Measurements from ENCODE around the gene NPHS1.

NPHS1 gene

GRCh38 chr19:35869327-35870123 lies 17.2 kb upstream of the NPHS1 start:
- peak overlapping the region; percentile 54; the same call in 1 of the 2 replicates for H3K9ac ChIP-seq (ENCODE audit: low read depth, low read length)
- no peaks in the 10 kb centered on the region for H3K9me3 ChIP-seq (ENCODE audit: control insufficient read depth, insufficient read depth, low read length)
- H3K4me1 ChIP-seq (ENCODE audit: insufficient read depth, low read length): no peaks in the 10 kb centered on the region; the same call in 1 of the 2 replicates
- H3K36me3 ChIP-seq (ENCODE audit: insufficient read depth, low read length): no peaks in the 10 kb centered on the region

- no peaks in the 10 kb centered on the region; the same call in 1 of the 2 replicates for H3K4me1 ChIP-seq (ENCODE audit: insufficient read depth, low read length)
- H3K36me3 ChIP-seq (ENCODE audit: insufficient read depth, low read length): no peaks in the 10 kb centered on the region
- H3K9me3 ChIP-seq (ENCODE audit: control insufficient read depth, insufficient read depth, low read length): no peaks in the 10 kb centered on the region
- H3K9ac ChIP-seq (ENCODE audit: low read depth, low read length): peak overlapping the region; percentile 54; the same call in 1 of the 2 replicates
Measured at GRCh38 chr19:35868823-35869326, 16.6 kb upstream of the NPHS1 start.

- H3K4me1 ChIP-seq (ENCODE audit: insufficient read depth, low read length): no peaks in the 10 kb centered on the region; the same call in 1 of the 2 replicates
- no peaks in the 10 kb centered on the region for H3K9me3 ChIP-seq (ENCODE audit: control insufficient read depth, insufficient read depth, low read length)
- peak within 1 kb of the TSS; percentile 54; the same call in 1 of the 2 replicates for H3K9ac ChIP-seq (ENCODE audit: low read depth, low read length)
- H3K36me3 ChIP-seq (ENCODE audit: insufficient read depth, low read length): no peaks in the 10 kb centered on the region
Measured at GRCh38 chr19:35868172-35868822, 16.0 kb upstream of the NPHS1 start, which contains the start of gene APLP1. APLP1 (plus strand) TSS chr19:35868574; CDS start chr19:35868637, 63 bp downstream.

GRCh38 chr19:35863018-35863417 lies 10.7 kb upstream of the NPHS1 start:
- no peaks in the 10 kb centered on the region for H3K36me3 ChIP-seq (ENCODE audit: insufficient read depth, low read length)
- H3K4me1 ChIP-seq (ENCODE audit: insufficient read depth, low read length): peaks cover 6% of the 10 kb centered on the region; the same call in 1 of the 2 replicates
- no peak overlapping the region for H3K9ac ChIP-seq (ENCODE audit: low read depth, low read length)
- no peaks in the 10 kb centered on the region for H3K9me3 ChIP-seq (ENCODE audit: control insufficient read depth, insufficient read depth, low read length)

- H3K9ac ChIP-seq (ENCODE audit: low read depth, low read length): no peak overlapping the region
- H3K4me1 ChIP-seq (ENCODE audit: insufficient read depth, low read length): peaks cover 6% of the 10 kb centered on the region; the same call in 1 of the 2 replicates
- H3K9me3 ChIP-seq (ENCODE audit: control insufficient read depth, insufficient read depth, low read length): no peaks in the 10 kb centered on the region
- H3K36me3 ChIP-seq (ENCODE audit: insufficient read depth, low read length): no peaks in the 10 kb centered on the region
Measured at GRCh38 chr19:35862528-35862927, 10.2 kb upstream of the NPHS1 start.

GRCh38 chr19:35861640-35862160 lies 9.4 kb upstream of the NPHS1 start:
- H3K9ac ChIP-seq (ENCODE audit: low read depth, low read length): peak overlapping the region; percentile 23; the same call in 1 of the 2 replicates
- H3K36me3 ChIP-seq (ENCODE audit: insufficient read depth, low read length): no peaks in the 10 kb centered on the region
- H3K9me3 ChIP-seq (ENCODE audit: control insufficient read depth, insufficient read depth, low read length): no peaks in the 10 kb centered on the region
- peaks cover 6% of the 10 kb centered on the region; the same call in 1 of the 2 replicates for H3K4me1 ChIP-seq (ENCODE audit: insufficient read depth, low read length)

GRCh38 chr19:35860818-35861639 lies 8.7 kb upstream of the NPHS1 start:
- H3K36me3 ChIP-seq (ENCODE audit: insufficient read depth, low read length): no peaks in the 10 kb centered on the region
- peak overlapping the region; percentile 55; the same call in 1 of the 2 replicates for H3K9ac ChIP-seq (ENCODE audit: low read depth, low read length)
- no peaks in the 10 kb centered on the region for H3K9me3 ChIP-seq (ENCODE audit: control insufficient read depth, insufficient read depth, low read length)
- peaks cover 6% of the 10 kb centered on the region; the same call in 1 of the 2 replicates for H3K4me1 ChIP-seq (ENCODE audit: insufficient read depth, low read length)

- peak overlapping the region; percentile 55; the same call in 1 of the 2 replicates for H3K9ac ChIP-seq (ENCODE audit: low read depth, low read length)
- no peaks in the 10 kb centered on the region for H3K9me3 ChIP-seq (ENCODE audit: control insufficient read depth, insufficient read depth, low read length)
- peaks cover 6% of the 10 kb centered on the region; the same call in 1 of the 2 replicates for H3K4me1 ChIP-seq (ENCODE audit: insufficient read depth, low read length)
- H3K36me3 ChIP-seq (ENCODE audit: insufficient read depth, low read length): no peaks in the 10 kb centered on the region
Measured at GRCh38 chr19:35860436-35860817, 8.1 kb upstream of the NPHS1 start.

- H3K9me3 ChIP-seq (ENCODE audit: control insufficient read depth, insufficient read depth, low read length): no peaks in the 10 kb centered on the region
- no peaks in the 10 kb centered on the region for H3K36me3 ChIP-seq (ENCODE audit: insufficient read depth, low read length)
- peaks cover 6% of the 10 kb centered on the region; the same call in 1 of the 2 replicates for H3K4me1 ChIP-seq (ENCODE audit: insufficient read depth, low read length)
- H3K9ac ChIP-seq (ENCODE audit: low read depth, low read length): no peak overlapping the region
Measured at GRCh38 chr19:35859414-35859813, 7.1 kb upstream of the NPHS1 start.

- H3K4me1 ChIP-seq (ENCODE audit: insufficient read depth, low read length): peaks cover 6% of the 10 kb centered on the region; the same call in 1 of the 2 replicates
Measured at GRCh38 chr19:35858311-35858710, 6.0 kb upstream of the NPHS1 start.

GRCh38 chr19:35856546-35857149 lies 4.3 kb upstream of the NPHS1 start, which contains the start of gene KIRREL2:
KIRREL2 (plus strand) TSS chr19:35856911; CDS start chr19:35857120, 209 bp downstream.
- Histone ChIP-seq H3K36me3 (ENCODE audit: insufficient read depth, low read length) (no peaks in the 10 kb centered on the region), H3K9me3 (ENCODE audit: control insufficient read depth, insufficient read depth, low read length) (no peaks in the 10 kb centered on the region), H3K9ac (ENCODE audit: low read depth, low read length) (peak within 1 kb of the TSS; percentile 60), H3K4me1 (ENCODE audit: insufficient read depth, low read length) (peaks cover 3% of the 10 kb centered on the region; the same call in 1 of the 2 replicates)

More at GRCh38 chr19:35858311-35858710, 6.0 kb upstream of the NPHS1 start:
- H3K9me3 ChIP-seq (ENCODE audit: control insufficient read depth, insufficient read depth, low read length): no peaks in the 10 kb centered on the region
- no peaks in the 10 kb centered on the region for H3K36me3 ChIP-seq (ENCODE audit: insufficient read depth, low read length)
- no peak overlapping the region for H3K9ac ChIP-seq (ENCODE audit: low read depth, low read length)

GRCh38 chr19:35853038-35853756 lies 893 bp upstream of the NPHS1 start:
- Histone ChIP-seq H3K9ac (ENCODE audit: low read depth, low read length) (no peak overlapping the region), H3K36me3 (ENCODE audit: insufficient read depth, low read length) (no peaks in the 10 kb centered on the region), H3K9me3 (ENCODE audit: control insufficient read depth, insufficient read depth, low read length) (no peaks in the 10 kb centered on the region), H3K4me1 (ENCODE audit: insufficient read depth, low read length) (no peaks in the 10 kb centered on the region; the same call in 1 of the 2 replicates)

All from ES-I3 (cell line).